ENCODE data around the gene DLK2.
A peak's percentile ranks its signal among the peaks of the same experiment; 100 is the strongest.
"Not testable (repeated sequence)": the region's sequence is repeated elsewhere in the genome, so short reads cannot be mapped to it uniquely, and the experiment has no call there.

The DLK2 gene

DNA sequence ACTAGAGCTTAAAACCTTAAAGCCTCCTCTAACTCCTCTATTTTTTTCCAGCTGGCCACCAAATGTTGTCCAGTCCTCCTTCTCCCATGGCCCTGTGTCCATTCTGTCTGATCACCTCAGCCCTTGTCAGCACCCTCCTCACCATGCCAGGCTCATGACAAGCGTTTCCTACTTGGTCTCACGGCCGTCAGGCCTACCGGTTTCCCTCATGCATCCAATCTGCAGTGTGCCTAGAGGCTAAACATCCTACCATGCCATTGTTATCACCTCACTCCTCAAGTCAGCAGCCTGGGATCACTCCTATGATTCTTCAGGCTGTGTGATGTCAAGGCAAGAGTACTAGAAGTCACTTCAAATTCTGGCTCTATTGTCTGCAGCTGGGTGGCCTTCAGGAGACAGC lies 12.4 kb upstream of the DLK2 start:
- H3K9me3 ChIP-seq (ENCODE audit: control insufficient read depth, insufficient read depth, low read length), result no peaks in the 10 kb centered on the region
- 0 out of 2 replicates have a peak, but pooled peaks cover 9% of the 10 kb centered on the region for H3K4me1 ChIP-seq (ENCODE audit: control insufficient read depth, insufficient read depth, low read length)
- no peak overlapping the region for H3K4me3 ChIP-seq (ENCODE audit: low read depth, low read length)
- H3K27ac ChIP-seq (ENCODE audit: low read depth, low read length), result no peak overlapping the region
- no peaks in the 10 kb centered on the region for H3K27me3 ChIP-seq (ENCODE audit: control insufficient read depth, insufficient read depth, low read length)
- no peaks in the 10 kb centered on the region for H3K36me3 ChIP-seq (ENCODE audit: control insufficient read depth, insufficient read depth, low read length)
- H3K9ac ChIP-seq (ENCODE audit: low read depth, low read length), result no peak overlapping the region

- not testable (repeated sequence) for H3K4me3 ChIP-seq (ENCODE audit: low read depth, low read length)
These were observed 11.9 kb upstream of the DLK2 start for GRCh38 chr6:43467265-43467664.

DNA sequence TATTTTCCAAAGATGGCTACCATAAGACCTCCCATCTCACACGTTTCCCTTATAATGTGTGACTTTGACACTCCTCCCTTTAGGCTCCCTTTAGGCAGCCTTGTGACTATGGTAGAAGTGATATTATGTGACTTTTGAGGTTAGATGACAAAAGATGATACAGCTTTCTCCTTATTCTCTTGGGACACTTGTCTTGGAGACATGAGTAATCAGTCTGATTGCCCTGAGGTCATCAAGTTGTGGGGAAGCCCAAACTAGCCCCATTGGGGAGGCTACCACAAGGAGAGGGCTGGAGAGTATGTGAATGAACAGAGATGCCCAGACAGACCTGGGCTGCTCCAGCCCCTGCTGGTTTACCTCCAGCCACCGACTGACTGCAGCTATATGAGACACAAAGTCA lies 10.6 kb upstream of the DLK2 start:
- Histone ChIP-seq H3K36me3 (ENCODE audit: control insufficient read depth, insufficient read depth, low read length) (no peaks in the 10 kb centered on the region), H3K4me3 (ENCODE audit: low read depth, low read length) (no peak overlapping the region), H3K27me3 (ENCODE audit: control insufficient read depth, insufficient read depth, low read length) (no peaks in the 10 kb centered on the region), H3K27ac (ENCODE audit: low read depth, low read length) (no peak overlapping the region), H3K4me1 (ENCODE audit: control insufficient read depth, insufficient read depth, low read length) (0 out of 2 replicates have a peak, but pooled peaks cover 9% of the 10 kb centered on the region), H3K9me3 (ENCODE audit: control insufficient read depth, insufficient read depth, low read length) (no peaks in the 10 kb centered on the region), H3K9ac (ENCODE audit: low read depth, low read length) (no peak overlapping the region)

More at GRCh38 chr6:43467265-43467664, 11.9 kb upstream of the DLK2 start:
- H3K4me1 ChIP-seq (ENCODE audit: control insufficient read depth, insufficient read depth, low read length); H3K27me3 ChIP-seq (ENCODE audit: control insufficient read depth, insufficient read depth, low read length); H3K9me3 ChIP-seq (ENCODE audit: control insufficient read depth, insufficient read depth, low read length); H3K27ac ChIP-seq (ENCODE audit: low read depth, low read length); H3K9ac ChIP-seq (ENCODE audit: low read depth, low read length); H3K36me3 ChIP-seq (ENCODE audit: control insufficient read depth, insufficient read depth, low read length): not testable (repeated sequence)

- H3K27ac ChIP-seq (ENCODE audit: low read depth, low read length), result no peak overlapping the region
- H3K36me3 ChIP-seq (ENCODE audit: control insufficient read depth, insufficient read depth, low read length), result no peaks in the 10 kb centered on the region
- no peak overlapping the region for H3K9ac ChIP-seq (ENCODE audit: low read depth, low read length)
- no peaks in the 10 kb centered on the region for H3K27me3 ChIP-seq (ENCODE audit: control insufficient read depth, insufficient read depth, low read length)
- H3K4me1 ChIP-seq (ENCODE audit: control insufficient read depth, insufficient read depth, low read length), result 0 out of 2 replicates have a peak, but pooled peaks cover 7% of the 10 kb centered on the region
- H3K9me3 ChIP-seq (ENCODE audit: control insufficient read depth, insufficient read depth, low read length), result no peaks in the 10 kb centered on the region
- no peak overlapping the region for H3K4me3 ChIP-seq (ENCODE audit: low read depth, low read length)
These were observed 9.0 kb upstream of the DLK2 start for GRCh38 chr6:43464337-43464736.

DNA sequence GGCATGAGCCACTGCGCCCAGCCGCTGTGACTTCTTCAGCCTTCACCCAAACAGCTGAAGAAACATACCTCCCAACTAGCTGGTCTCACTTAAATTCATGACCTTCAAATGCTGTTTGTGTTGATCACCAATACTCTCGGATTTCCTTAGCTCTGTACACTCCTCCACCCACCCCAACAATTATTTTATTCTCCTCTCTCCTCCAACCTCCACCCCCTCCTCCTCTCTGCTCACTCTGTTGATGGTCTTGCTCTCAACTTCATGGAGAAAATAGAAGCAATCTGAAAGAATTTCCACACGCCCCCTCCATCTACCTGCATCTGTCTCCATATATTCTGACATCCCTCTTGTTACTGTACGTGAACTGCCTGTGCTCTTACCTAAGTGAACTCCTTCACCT lies 6.6 kb upstream of the DLK2 start:
- Histone ChIP-seq H3K27me3 (ENCODE audit: control insufficient read depth, insufficient read depth, low read length) (peaks cover 6% of the 10 kb centered on the region), H3K4me1 (ENCODE audit: control insufficient read depth, insufficient read depth, low read length) (no peaks in the 10 kb centered on the region), H3K27ac (ENCODE audit: low read depth, low read length) (no peak overlapping the region), H3K36me3 (ENCODE audit: control insufficient read depth, insufficient read depth, low read length) (no peaks in the 10 kb centered on the region), H3K9me3 (ENCODE audit: control insufficient read depth, insufficient read depth, low read length) (no peaks in the 10 kb centered on the region), H3K4me3 (ENCODE audit: low read depth, low read length) (no peak overlapping the region), H3K9ac (ENCODE audit: low read depth, low read length) (no peak overlapping the region)

DNA sequence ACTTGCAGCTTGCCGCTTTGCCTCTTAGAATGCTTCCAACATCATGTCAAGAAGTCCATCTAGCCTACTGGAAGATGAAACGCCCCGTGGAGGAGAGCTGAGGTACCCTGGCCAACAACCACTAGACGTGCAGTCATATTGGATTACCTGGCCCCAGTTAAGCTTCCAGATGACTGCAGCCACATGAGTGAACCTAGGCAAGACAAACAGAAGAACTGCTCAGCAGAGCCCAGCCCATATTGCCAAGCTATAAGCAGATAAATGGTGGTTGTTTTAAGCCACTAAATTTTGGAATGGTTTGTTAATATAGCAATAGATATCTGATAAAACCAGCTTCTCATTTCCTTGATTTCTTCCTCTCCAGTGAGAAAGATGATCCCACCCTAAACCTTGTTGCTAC lies 4.7 kb upstream of the DLK2 start:
- H3K4me1 ChIP-seq (ENCODE audit: control insufficient read depth, insufficient read depth, low read length), result no peaks in the 10 kb centered on the region
- H3K9ac ChIP-seq (ENCODE audit: low read depth, low read length), result no peak overlapping the region
- H3K36me3 ChIP-seq (ENCODE audit: control insufficient read depth, insufficient read depth, low read length), result no peaks in the 10 kb centered on the region
- peaks cover 23% of the 10 kb centered on the region for H3K27me3 ChIP-seq (ENCODE audit: control insufficient read depth, insufficient read depth, low read length)
- H3K27ac ChIP-seq (ENCODE audit: low read depth, low read length), result no peak overlapping the region
- no peaks in the 10 kb centered on the region for H3K9me3 ChIP-seq (ENCODE audit: control insufficient read depth, insufficient read depth, low read length)
- no peak overlapping the region for H3K4me3 ChIP-seq (ENCODE audit: low read depth, low read length)

DNA sequence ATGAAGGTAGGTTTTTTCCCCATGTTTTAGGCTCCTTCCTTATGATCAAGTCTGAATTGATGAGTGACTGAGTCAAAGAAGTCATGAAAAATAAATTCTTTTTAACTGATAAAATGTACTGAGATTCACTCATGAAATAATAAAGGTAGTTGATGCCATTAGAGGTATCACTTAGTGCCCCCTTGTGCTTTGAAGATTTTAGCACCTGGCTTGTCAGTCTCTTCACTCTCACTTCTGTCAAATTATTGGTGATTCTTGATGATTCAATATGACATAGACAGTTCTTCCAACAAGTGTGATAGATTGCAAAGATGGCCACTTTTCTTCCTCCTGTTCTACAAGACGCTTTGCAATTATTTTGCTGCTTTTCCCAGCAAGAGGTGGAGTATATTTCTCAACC lies 4.2 kb upstream of the DLK2 start:
- H3K4me1 ChIP-seq (ENCODE audit: control insufficient read depth, insufficient read depth, low read length), result no peaks in the 10 kb centered on the region
- no peak overlapping the region for H3K9ac ChIP-seq (ENCODE audit: low read depth, low read length)
- H3K27ac ChIP-seq (ENCODE audit: low read depth, low read length), result no peak overlapping the region
- no peaks in the 10 kb centered on the region for H3K36me3 ChIP-seq (ENCODE audit: control insufficient read depth, insufficient read depth, low read length)
- peaks cover 28% of the 10 kb centered on the region for H3K27me3 ChIP-seq (ENCODE audit: control insufficient read depth, insufficient read depth, low read length)
- H3K4me3 ChIP-seq (ENCODE audit: low read depth, low read length), result no peak overlapping the region
- no peaks in the 10 kb centered on the region for H3K9me3 ChIP-seq (ENCODE audit: control insufficient read depth, insufficient read depth, low read length)

DNA sequence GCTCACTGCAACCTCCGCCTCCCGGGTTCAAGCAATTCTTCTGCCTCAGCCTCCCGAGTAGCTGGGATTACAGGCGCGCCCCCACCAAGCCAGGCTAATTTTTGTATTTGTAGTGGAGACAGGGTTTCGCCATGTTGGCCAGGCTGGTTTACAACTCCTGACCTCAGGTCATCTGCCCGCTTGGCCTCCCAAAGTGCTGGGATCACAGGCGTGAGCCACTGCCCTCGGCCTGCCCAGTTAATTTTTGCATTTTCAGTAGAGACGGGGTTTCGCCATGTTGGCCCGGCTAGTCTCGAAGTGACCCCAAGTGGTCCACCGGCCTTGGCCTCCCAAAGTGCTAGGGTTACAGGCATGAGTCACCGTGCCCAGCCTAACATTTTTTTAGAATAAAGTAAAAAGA lies 2.8 kb upstream of the DLK2 start:
- H3K27me3 ChIP-seq (ENCODE audit: control insufficient read depth, insufficient read depth, low read length), result peaks cover 36% of the 10 kb centered on the region
- not testable (repeated sequence) for H3K36me3 ChIP-seq (ENCODE audit: control insufficient read depth, insufficient read depth, low read length); H3K27ac ChIP-seq (ENCODE audit: low read depth, low read length); H3K9me3 ChIP-seq (ENCODE audit: control insufficient read depth, insufficient read depth, low read length); H3K4me3 ChIP-seq (ENCODE audit: low read depth, low read length); H3K4me1 ChIP-seq (ENCODE audit: control insufficient read depth, insufficient read depth, low read length); H3K9ac ChIP-seq (ENCODE audit: low read depth, low read length)

GRCh38 chr6:43457643-43458042 lies 2.3 kb upstream of the DLK2 start:
- H3K4me1 ChIP-seq (ENCODE audit: control insufficient read depth, insufficient read depth, low read length), result 0 out of 2 replicates have a peak, but pooled peaks cover 2% of the 10 kb centered on the region
- peaks cover 36% of the 10 kb centered on the region for H3K27me3 ChIP-seq (ENCODE audit: control insufficient read depth, insufficient read depth, low read length)
- no peak overlapping the region for H3K9ac ChIP-seq (ENCODE audit: low read depth, low read length)
- no peaks in the 10 kb centered on the region for H3K9me3 ChIP-seq (ENCODE audit: control insufficient read depth, insufficient read depth, low read length)
- H3K36me3 ChIP-seq (ENCODE audit: control insufficient read depth, insufficient read depth, low read length), result 0 out of 2 replicates have a peak, but pooled peaks cover 3% of the 10 kb centered on the region
- H3K4me3 ChIP-seq (ENCODE audit: low read depth, low read length), result no peak overlapping the region
- no peak overlapping the region for H3K27ac ChIP-seq (ENCODE audit: low read depth, low read length)

DNA sequence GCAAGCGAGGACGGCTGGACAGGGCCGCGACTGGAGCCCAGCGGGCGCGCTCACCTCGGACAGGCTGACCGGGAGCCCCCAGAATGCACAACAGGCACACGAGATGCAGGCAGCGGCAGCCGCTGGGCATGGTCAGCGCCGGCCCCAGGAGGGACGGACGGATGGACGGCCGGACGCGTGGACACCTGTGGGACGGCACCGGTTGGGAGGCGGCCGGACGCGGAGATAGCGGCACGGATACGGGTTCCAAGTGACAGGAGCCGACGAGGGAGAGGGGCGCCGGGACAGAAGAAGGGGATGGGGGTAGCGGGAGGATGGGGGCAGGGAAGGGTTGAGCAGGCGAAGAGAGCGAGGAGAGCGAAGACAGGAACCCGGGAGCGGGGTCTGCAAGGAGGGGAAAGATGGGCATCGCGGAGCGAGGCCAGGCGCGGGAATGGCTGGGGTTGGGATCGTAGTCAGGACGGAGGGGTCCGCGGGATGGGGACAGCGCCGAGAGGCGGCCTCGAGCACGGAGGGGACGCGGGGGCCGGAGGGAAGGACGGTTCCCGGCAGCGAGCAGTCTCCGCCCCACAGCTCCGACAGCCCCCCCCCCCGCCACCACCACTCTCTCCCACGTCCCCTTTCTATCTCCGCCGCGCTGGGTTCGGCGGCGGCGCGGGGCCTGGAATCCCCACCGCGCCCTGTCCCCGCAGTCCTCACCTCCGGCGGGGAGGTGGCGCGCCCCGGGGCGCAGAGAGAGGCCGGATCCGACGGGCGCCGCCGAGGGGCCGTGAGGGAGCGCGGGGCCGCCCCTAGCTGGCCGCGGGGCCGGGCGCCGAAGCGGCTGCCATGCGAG lies 435 bp downstream of the DLK2 start:
- Histone ChIP-seq H3K4me3 (ENCODE audit: low read depth, low read length) (peak overlapping the region; percentile 56), H3K9me3 (ENCODE audit: control insufficient read depth, insufficient read depth, low read length) (no peaks in the 10 kb centered on the region), H3K27ac (ENCODE audit: low read depth, low read length) (no peak overlapping the region), H3K4me1 (ENCODE audit: control insufficient read depth, insufficient read depth, low read length) (0 out of 2 replicates have a peak, but pooled peaks cover 2% of the 10 kb centered on the region), H3K36me3 (ENCODE audit: control insufficient read depth, insufficient read depth, low read length) (peaks cover 15% of the 10 kb centered on the region), H3K27me3 (ENCODE audit: control insufficient read depth, insufficient read depth, low read length) (peaks cover 36% of the 10 kb centered on the region), H3K9ac (ENCODE audit: low read depth, low read length) (no peak overlapping the region)

DNA sequence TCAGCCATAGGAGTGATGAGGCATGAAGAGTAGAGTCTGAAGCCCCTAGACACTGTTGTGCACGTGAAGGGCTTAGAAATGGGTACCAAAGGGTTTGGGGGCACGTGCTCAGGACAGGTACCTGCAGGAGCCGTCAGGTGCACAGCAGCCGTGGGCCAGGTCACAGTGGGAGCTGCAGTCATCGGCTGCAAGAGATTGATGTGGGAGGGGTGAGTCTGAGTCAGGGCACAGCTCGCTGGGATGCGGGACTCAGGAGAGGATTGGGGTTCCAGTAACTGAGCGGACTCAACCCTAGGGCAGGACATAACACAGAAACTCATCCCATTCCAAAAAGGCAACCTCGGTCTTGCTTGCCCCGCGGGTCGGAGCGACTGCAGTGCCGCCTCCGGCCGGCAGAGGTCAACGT lies 1.1 kb downstream of the DLK2 start:
- Histone ChIP-seq H3K27ac (ENCODE audit: low read depth, low read length) (no peak overlapping the region), H3K4me1 (ENCODE audit: control insufficient read depth, insufficient read depth, low read length) (0 out of 2 replicates have a peak, but pooled peaks cover 2% of the 10 kb centered on the region), H3K9ac (ENCODE audit: low read depth, low read length) (no peak overlapping the region), H3K27me3 (ENCODE audit: control insufficient read depth, insufficient read depth, low read length) (peaks cover 36% of the 10 kb centered on the region), H3K36me3 (ENCODE audit: control insufficient read depth, insufficient read depth, low read length) (peaks cover 21% of the 10 kb centered on the region), H3K4me3 (ENCODE audit: low read depth, low read length) (peak overlapping the region; percentile 56; the same call in 1 of the 2 replicates), H3K9me3 (ENCODE audit: control insufficient read depth, insufficient read depth, low read length) (no peaks in the 10 kb centered on the region)

Data from HUES48 (cell line).